SW 1271 (cell line): ENCODE measurements around the gene SLC30A9.
A peak's percentile ranks its signal among the peaks of the same experiment; 100 is the strongest.

Experiments used
- DNase-seq, 2 experiments: peaks; one replicate each; lab custom pipeline; 2025; lab: John Stamatoyannopoulos, UW

The SLC30A9 gene

DNA sequence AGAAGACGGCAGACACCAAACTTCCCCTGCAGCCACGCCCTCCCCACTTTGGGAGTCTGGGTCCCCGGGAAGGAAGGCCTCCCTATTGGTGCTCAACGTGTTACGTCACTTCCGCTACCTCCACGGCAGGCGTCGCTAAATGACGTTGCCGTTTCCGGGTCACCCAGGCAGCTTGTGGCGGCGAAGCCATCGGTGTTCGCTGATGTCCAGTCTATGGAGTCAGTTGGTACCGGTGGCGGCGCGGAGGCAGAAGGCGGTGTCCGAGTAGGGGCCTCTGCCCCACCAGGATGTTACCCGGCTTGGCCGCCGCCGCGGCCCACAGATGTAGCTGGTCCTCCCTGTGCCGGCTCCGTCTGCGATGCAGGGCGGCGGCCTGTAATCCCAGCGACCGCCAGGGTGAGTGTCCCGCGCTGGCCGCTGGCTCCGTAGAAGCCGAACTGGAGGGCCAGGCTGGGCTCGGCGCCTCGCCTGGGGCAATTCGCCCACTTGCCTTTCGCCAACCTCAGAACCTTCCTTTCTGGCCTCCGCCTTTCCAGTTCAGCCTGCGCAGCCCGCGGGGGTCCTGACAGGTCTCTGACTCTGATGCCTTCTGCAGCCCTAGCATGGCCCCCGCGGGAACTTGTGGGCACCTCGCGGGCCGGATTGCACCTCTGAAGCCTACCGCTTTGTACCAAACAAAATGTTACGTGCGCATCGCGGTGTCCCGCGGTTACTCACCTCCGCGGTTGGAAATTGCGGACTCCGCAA lies at the start of gene SLC30A9:
Gene SLC30A9 (plus strand): TSS at position 166 of the 747 bp plus-strand sequence. CDS start 122 bp downstream, at position 288.
- DNase-seq = peak; percentile 81 to 92

DNA sequence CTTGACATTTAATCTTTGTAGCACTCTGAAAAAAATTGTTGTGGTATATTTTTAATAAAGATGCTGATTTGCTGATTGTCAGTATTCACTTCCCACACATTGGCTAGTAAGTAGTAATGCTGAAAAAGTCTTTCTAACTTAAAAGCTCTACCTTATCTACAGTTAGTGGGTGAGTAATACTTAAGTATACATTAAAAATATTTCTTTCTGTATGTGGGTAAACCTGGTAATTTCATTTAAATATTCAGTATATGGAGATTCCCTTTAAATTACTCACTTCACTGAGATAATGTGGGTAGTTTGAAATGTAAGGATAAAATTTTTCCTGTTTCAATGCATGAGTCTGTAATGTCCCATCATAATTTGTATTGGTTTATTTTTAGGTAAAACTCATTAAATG lies 49.5 kb upstream of the SLC30A9 start:
- DNase-seq = no peak

DNA sequence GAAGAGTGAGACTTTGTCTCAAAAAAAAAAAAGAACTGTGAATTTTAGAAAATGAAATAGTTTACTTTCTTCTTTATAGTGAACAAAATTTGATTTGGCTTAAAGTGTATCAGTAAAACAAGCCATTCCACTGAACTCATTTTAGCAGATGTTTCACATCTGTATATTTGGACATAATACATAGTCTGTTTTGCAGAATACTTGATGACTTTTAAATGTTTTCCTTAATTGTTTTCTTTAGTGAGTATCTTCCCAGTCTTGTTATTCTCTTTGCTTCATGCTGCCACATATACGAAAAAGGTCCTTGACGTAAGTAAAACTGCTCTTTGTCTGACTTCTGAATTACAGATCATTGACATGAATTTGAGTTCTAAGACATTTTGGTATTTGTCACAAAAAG lies 46.8 kb upstream of the SLC30A9 start:
- DNase-seq = no peak

DNA sequence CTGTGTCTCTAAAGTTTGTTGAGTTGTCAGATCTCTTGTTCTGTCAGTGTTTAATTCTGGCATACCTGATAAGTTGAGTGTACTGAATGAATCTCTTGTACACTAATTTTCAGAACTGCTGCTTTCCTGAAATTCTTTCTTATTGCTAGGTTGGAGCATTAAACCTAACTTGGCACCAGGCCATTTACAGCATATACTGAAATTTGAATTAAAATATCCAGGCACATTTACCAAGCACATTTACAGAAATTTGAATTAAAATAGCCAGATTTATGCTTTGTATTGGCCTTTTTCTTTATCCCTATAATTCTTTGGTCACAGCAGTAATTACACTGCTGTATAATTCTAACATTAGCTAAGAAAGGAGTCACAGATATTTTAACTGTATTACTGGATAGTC lies 46.2 kb upstream of the SLC30A9 start:
- no peak for DNase-seq

DNA sequence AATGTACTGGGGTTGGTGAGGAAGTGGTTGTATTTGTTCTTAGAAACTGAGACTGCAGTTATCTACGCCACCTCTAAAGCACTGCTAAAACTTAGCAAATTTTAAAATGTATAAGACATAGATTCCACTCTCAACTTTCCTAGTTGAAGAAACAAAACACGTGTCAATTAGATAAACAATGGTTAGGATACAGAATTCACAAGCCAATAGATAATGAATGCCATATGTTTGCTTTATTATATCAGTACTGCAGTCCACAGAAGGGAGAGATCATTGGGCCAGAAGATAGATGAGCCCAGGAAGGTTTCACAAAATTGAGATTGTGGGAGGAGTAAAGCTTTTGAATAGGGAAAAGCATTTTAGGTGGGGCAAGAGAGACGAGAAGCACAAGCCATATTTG lies 40.8 kb upstream of the SLC30A9 start:
- DNase-seq = no peak

DNA sequence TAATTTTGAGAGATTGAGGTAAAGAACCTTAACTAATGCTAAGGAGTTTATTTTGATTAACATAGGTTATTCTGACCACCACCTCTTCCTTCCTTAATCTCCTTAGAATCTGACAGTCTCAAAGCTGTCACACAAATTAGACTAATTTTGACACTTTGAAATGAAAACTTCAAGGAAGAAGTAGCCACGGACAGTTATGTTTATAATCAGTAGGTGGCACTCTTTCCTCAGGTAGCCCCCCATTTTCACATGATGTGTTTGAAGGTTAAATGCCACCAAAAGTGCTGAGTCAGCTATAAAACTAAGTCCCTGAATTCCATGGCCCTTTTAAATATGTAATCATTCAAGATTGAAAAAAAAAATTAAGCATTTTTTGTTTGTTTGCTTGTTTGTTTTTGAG lies 32.7 kb upstream of the SLC30A9 start:
- DNase-seq = peak; percentile 6 to 41

DNA sequence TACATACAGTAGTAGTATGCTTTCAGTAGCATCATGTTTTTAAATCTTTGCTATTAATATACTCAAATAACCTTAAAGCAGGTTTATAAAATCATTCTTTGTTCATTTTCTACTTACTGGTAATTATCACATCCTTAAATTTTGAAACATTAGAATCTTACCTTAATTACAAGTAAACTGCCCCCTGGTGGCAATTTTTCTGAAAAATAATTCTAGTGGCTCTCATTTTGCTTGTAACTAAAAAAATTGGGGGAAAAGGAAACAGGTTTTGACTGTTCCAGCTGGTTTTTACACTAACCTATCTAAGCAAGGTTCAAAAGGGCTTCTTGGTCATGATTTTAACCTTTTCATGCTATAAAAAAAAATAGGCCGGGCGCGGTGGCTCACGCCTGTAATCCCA lies 27.2 kb upstream of the SLC30A9 start:
- peak in 1 of 2 experiments; percentile 25 for DNase-seq

DNA sequence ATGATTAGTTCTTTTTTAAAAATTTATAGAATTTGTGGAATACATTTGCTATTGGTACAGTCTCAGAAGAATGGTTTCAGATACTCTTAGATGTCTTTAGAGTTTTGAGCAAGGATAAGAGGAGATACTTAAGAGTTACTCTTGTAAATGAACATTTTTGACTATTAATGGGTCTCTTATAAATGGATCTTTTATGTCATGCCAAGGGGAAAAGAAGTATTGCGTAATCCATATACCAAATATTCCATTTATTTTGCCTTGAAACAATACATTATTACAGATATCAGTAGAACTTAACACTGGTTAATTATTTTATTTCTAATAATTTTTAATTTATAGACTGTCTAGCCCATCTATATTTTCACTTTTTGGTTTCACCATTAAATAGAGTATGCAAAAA lies 25.9 kb upstream of the SLC30A9 start:
- DNase-seq = no peak

DNA sequence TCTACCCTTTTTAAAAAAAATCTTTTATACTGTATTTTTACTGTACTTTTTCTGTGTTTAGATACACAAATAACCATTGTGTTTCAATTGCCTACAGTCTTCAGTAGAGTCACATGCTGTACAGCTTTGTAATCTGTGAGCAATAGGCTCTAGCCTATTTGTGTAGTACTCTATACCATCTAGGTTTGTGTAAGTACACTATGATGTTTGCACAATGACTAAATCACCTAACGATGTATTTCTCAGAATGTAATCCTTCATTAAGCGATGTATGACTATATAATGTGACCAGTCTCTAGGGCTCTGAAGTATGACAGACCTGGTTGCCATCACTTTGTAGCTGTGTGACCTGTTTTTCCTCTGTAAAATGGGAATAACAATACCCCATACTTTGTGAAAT lies 22.9 kb upstream of the SLC30A9 start:
- DNase-seq = no peak

DNA sequence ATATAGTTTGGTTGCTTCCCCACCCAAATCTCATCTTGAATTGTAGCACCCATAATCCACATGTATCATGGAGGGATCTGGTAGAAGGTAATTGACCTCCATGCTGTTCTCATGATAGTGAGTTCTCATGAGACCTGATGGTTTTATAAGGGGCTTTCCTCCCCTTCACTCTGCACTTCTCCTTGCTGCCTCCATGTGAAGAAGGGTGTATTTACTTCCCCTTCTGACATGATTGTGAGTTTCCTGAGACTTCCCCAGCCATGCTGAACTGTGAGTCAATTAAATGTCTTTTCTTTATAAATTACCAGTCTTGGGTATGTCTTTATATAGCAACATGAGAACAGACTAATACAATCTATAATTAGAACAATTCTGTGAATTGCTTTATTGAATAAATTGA lies 20.7 kb upstream of the SLC30A9 start:
- no peak for DNase-seq

DNA sequence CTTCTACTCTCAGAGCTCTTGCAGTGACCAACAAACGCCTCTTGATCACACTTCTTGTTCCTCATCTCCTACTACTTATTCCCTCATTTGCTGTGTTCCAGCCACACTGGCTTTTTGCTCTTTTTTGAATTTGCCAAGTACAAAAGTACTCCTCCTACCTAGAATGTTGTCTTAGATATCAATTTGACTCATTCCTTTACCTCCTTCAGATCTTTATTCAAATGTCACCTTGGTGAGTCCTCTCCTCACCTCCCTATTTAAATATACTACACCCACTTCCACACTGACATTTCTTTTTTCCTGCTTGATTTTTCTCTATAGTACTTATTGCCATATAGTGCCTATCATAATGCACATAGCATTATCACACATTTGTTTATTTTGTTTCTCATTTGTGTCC lies 15.0 kb upstream of the SLC30A9 start:
- DNase-seq = no peak

DNA sequence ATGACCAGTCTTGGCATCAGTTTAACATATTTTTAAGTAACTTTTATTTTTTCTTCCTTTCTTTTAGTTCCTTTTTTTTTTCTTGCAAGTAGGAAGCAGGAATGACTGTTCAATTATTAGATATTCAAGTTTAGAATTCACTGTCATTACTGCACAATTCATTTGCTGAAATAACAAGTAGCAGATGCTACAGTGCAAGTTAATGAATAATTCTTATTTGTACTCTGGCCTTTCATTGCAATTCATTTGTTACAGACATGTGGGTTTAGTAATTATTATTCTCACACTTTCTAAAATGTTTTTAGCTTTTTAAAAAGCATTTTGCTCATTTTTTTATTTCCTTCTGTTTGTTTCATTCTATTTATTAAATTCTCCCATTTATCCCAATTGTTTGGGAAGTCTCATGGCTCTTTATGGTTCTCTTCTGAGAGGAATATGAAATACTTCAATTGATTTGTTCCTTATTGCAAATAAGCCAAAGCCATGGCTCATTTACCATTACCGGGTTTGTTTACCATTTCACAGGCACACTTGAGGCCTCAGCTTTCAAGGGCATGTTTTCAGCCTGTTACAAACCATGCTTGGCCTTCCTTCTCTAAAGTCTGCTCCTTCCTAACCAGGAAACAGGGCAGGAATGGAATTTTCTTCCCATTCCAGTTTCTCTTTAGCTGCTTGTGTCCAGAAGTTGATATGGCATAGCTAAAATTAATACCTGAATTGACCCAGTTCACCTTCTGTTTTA lies 13.4 kb upstream of the SLC30A9 start:
- no peak for DNase-seq

DNA sequence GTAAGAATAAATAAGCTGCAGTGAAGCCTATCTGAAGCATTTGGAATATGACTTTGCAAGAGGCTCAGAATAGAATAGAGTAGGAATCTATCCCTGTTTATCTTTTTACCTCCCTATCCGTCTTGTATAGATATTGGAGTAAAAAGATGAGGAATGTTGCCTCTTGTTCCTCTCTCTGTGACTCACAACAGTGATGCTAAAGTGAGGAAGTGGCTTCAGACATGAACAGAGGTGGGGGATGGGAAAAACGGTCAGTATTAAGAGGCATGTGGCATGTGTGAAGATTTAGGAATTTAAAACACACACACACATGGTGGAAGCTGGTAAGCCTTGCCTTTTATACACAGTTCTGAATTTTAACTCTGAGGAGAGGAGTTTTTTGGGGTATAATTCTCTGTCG lies 12.6 kb upstream of the SLC30A9 start:
- no peak for DNase-seq

DNA sequence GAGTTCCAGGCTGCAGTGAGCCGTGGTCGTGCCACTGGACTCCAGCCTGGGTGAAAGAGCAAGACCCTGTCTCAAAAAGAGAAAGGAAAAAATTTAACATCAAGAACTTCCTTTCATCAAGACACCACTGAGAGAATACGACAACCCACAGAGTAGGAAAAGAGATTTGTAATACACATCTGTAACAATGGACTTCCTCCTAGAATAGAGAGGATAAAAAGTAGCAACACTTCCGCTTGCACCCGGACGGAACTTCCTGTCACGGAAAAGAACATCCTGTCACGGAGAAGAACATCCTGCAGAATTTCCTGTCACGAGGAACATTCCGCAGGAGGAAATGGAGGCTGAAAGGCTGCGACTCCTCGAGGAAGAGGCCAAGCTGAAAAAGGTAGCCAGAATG lies 8.9 kb upstream of the SLC30A9 start, which contains the start of gene DCAF4L1:
Gene DCAF4L1 (plus strand): TSS at position 301 of the 400 bp plus-strand sequence. CDS start 37 bp downstream, at position 338.
- no peak for DNase-seq

DNA sequence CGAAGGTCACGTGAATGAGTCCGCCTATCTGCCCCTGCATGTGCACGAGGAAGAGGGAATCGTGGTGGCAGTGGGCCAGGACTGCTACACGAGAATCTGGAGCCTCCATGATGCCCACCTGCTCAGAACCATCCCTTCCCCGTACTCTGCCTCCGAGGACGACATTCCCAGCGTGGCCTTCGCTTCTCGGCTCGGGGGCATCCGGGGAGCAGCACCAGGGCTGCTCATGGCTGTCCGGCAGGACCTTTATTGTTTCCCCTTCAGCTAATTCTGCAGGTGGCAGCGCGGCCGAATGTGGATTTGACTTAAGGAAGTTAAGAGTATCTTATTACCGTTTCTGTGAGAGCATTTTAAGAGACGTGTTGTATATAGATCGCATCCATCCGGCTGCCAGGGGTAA lies 7.6 kb upstream of the SLC30A9 start:
- no peak for DNase-seq

DNA sequence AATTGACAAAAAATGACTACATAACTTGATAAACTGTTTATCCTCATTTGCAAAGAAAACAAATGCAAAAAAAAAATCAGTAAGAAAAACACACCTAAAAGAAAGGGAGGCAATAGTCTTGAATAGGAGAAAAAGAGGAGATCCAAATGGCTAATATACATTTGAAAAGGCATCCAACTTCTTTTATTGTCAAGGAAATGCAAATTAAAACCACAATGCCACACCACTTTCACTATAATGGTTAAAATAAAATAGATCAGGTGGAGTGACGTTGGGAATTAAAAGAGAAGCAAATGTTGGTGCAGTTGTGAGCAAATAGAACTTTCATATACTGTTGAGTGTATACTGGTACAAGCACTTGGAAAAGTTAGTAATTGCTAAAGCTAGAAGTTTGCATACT lies 5.2 kb upstream of the SLC30A9 start:
- no peak for DNase-seq

DNA sequence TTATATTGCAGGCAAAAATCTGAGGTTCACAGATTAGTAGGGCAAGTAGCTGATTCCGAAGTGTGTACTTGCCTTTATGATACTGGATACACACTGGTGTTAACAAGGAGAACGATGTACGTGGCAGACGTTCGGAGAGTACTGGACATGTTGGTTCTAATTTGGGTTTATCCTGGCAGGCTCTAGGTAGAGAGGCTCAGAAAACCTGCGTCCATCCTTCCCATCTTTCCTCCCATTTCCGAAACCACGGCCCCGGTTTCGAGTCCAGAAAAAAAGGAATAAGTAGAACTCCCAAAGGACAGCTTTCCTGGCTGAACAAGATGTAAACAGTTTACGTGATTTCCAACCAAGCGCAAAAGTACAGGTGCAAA lies 351 bp upstream of the SLC30A9 start:
- DNase-seq = no peak

DNA sequence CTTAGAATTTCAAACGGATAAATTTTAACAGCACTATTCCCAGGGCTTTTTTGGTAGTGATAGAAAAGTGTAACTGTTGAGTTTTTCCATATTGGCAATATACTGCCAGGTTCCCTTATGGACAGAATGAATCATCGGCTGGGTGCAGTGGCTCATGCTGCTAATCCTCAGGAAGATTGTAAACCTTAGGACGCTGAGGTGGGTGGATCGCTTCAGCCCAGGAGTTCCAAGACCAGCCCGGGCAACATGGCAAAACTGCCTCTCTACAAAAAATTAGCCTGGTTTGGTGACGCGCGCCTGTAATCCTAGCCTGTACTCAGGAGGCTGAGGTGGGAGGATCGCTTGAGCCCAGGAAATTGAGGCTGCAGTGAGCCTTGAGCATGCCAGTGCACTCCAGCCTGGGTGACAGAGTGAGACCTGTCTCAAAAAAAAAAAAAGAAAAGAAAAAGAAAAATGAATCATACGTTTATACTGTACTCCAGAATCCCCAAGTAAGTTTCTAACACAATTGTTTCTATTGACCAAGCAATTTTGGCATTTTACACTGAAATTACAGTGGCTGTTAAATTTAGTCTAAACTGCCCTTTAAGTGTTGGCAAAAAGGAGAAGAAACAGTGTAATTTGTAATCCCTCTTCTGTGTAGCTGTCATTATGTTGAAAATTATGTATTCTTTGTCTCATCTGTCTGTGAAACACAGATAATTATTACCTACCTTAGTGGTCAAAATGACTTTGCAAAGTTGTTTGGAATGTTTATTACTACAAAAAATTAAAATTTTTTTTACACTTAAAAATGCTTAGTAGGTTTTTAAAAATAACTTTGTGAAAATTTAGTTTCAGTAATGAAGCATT lies 1.8 kb downstream of the SLC30A9 start:
- no peak for DNase-seq

DNA sequence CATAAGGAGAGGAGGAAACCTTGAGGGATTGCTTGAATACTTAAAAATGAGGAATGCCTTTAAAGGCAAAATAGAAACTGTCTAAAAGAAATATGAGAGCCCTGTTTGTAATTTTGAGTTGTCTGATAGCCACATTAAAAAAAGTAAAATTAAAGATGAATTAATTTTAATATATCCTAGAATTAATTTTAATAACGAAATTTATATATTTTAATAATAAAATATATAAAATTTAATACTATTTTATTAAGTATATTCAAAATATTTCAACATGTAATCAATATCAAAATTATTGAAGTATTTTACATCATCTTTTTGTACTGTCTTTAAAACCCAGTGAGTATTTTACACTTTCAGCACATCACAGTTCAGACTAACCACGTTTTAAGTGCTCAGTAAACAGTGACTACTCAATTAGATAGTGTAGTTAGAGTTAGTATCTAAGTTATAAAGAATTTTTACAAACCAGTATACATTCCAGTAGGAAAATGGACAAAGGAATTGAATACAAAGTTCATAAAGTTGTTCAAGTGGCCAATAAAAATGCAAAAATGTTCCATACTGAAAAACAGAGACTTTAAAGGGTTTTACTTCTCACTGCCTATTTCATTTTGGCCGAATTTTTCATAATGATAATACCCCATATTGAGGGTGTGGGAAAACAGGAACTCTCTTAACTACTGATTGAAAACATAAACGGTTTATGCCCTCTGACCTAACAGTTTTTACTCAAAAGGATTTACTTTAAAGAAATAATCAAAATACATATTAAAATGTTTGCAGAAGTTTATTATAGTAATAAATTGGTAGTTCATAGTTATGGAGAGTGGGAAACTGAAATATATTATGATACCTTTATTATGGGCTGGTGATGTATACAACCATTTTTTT lies 2.9 kb downstream of the SLC30A9 start:
- DNase-seq = no peak

DNA sequence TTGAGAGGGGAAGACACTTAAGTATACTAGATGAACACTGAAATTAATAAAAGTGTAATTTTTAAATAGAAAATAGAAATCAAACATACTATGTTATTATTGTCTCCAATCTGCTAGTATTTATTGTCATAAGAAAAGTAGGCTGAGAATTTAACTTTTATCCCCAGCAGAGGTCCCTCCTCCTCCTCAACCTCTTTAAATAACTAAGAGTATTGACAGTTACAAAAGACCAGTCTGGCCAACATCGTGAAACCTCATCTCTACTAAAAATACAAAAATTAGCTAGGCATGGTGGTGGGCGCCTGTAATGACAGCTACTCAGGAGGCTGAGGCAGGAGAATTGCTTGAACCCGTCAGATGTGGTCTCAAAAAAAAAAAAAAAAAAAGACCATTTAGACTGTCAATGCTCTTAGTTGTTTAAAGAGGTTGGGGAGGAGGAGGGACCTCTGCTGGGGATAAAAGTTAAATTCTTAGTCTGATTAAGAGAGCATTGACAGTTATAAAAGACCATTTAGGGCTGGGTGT lies 4.2 kb downstream of the SLC30A9 start:
- no peak for DNase-seq

DNA sequence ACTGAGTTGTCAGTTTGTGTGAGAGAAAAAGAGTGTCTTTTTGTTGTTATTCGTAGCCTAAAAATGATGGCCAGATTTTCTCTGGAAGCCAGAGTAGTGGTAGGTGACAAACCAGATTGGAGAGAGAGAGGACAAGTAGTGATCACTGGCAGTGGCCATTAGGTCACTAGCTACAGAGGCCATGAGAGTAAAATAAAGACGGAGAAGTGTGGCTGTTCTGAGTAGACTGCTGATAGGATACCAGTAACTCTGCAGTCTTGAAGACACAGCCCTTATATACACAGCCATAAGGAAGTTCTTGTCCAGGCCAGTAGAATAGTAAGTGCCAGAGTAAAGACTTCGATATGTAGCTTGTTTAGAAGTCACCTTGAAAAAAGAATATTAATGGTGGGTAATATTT lies 7.7 kb downstream of the SLC30A9 start:
- DNase-seq = no peak
